IMR-90 (cell line): ENCODE measurements around the gene PKD1L1. TPM values are rescaled to one million over a fixed set of nuclear protein-coding genes. Genes with fewer than 3 reads are reported as not detected.

Source experiments
- ATAC-seq: fragments of 200-7000 bp; cut with Tn5 transposase; 2 replicates; pipeline ENCODE4 v1.9.1; 2020; ENCODE audit warnings: low read depth, mild to moderate bottlenecking, moderate library complexity
- BruUV-seq: library from RNA; stranded (reverse); fragments of 400-500 nt; replicated peaks from 2 replicates; lab custom pipeline; 2021; lab: Mats Ljungman, UMichigan
- CTCF ChIA-PET: fragments of 300-600 bp; formaldehyde crosslinking; extraction: SDS; loops from one replicate; lab custom pipeline; 2021; ENCODE audit warnings: antibody characterized with exemption; lab: Yijun Ruan, JAX
- POLR2A ChIA-PET: fragments of 300-600 bp; sonication (Branson Sonifier 250); formaldehyde crosslinking; loops from one replicate; lab custom pipeline; 2022; ENCODE audit warnings: antibody characterized with exemption; ENCODE audit not compliant: unreplicated experiment; lab: Charles Lee
- DNase-seq: peaks from one replicate; pipeline ENCODE4 v3.0.0; 2013
- H2AFZ ChIP-seq: replicated peaks from 2 replicates; pipeline ENCODE3; 2013; ENCODE audit warnings: low read length, mild to moderate bottlenecking; ENCODE audit not compliant: poor library complexity
- H2AK5ac ChIP-seq: 2 replicates; pipeline ENCODE4 v1.6.1; 2013; ENCODE audit warnings: low read depth, low read length, inconsistent platforms
- H2AK9ac ChIP-seq: replicated peaks from 2 replicates; pipeline ENCODE3; 2013; ENCODE audit warnings: mild to moderate bottlenecking, low read depth, low read length, moderate library complexity; ENCODE audit not compliant: poor library complexity
- H2BK120ac ChIP-seq: 2 replicates; pipeline ENCODE4 v1.6.1; 2013; ENCODE audit warnings: low read depth, low read length, inconsistent platforms
- H2BK15ac ChIP-seq: 3 replicates; pipeline ENCODE4 v1.6.1; 2013; ENCODE audit warnings: low read depth, low read length, inconsistent platforms
- H2BK20ac ChIP-seq: 2 replicates; pipeline ENCODE4 v1.6.1; 2013; ENCODE audit warnings: low read depth, mild to moderate bottlenecking, inconsistent platforms, low read length, moderate library complexity
- H2BK5ac ChIP-seq: 2 replicates; pipeline ENCODE4 v1.6.1; 2013; ENCODE audit warnings: mild to moderate bottlenecking, low read depth, low read length, inconsistent platforms; ENCODE audit not compliant: poor library complexity, severe bottlenecking
- H3K14ac ChIP-seq: replicated peaks from 2 replicates; pipeline ENCODE4 v1.6.1; 2013; ENCODE audit warnings: low read depth, low read length, inconsistent platforms
- H3K18ac ChIP-seq: 2 replicates; pipeline ENCODE4 v1.6.1; 2013; ENCODE audit warnings: low read depth, low read length, control low read depth
- H3K23ac ChIP-seq: 2 replicates; pipeline ENCODE4 v1.6.1; 2013; ENCODE audit warnings: low read depth, low read length, inconsistent platforms
- H3K27ac ChIP-seq: 2 replicates; pipeline ENCODE4 v1.5.1; 2013; ENCODE audit warnings: mild to moderate bottlenecking, control low read depth, low read length; ENCODE audit not compliant: insufficient read depth
- H3K27me3 ChIP-seq: 2 replicates; pipeline ENCODE4 v1.6.1; 2013; ENCODE audit warnings: low read length; ENCODE audit not compliant: control insufficient read depth, insufficient read depth
- H3K36me3 ChIP-seq: 2 replicates; pipeline ENCODE4 v1.6.1; 2013; ENCODE audit warnings: low read length, mixed read lengths; ENCODE audit not compliant: control insufficient read depth, insufficient read depth
- H3K4ac ChIP-seq: 2 replicates; pipeline ENCODE4 v1.6.1; 2013; ENCODE audit warnings: low read depth, low read length, inconsistent platforms
- H3K4me1 ChIP-seq: 2 replicates; pipeline ENCODE4 v1.6.1; 2013; ENCODE audit warnings: low read length, mixed read lengths; ENCODE audit not compliant: control insufficient read depth, insufficient read depth
- H3K4me2 ChIP-seq: 2 replicates; pipeline ENCODE4 v1.6.1; 2013; ENCODE audit warnings: low read depth, mild to moderate bottlenecking, control low read depth, low read length, moderate library complexity
- H3K4me3 ChIP-seq: 2 replicates; pipeline ENCODE4 v1.5.1; 2013; ENCODE audit warnings: low read depth, mild to moderate bottlenecking, control low read depth, low read length, moderate library complexity; ENCODE audit not compliant: insufficient read depth
- H3K56ac ChIP-seq: 2 replicates; pipeline ENCODE4 v1.6.1; 2013; ENCODE audit warnings: low read length, inconsistent platforms; ENCODE audit not compliant: insufficient read depth; ENCODE audit errors: extremely low read depth
- H3K79me1 ChIP-seq, 2 experiments: 2 replicates each; pipeline ENCODE4 v1.6.1; 2013; ENCODE audit warnings: low read length in 2 of 2, inconsistent platforms in 1 of 2, low read depth in 1 of 2
- H3K9ac ChIP-seq: 2 replicates; pipeline ENCODE4 v1.6.1; 2013; ENCODE audit warnings: low read depth, low read length, control low read depth
- H3K9me1 ChIP-seq: 2 replicates; pipeline ENCODE4 v1.6.1; 2013; ENCODE audit warnings: low read length, inconsistent platforms; ENCODE audit not compliant: insufficient read depth
- H3K9me3 ChIP-seq: 2 replicates; pipeline ENCODE4 v1.6.1; 2013; ENCODE audit warnings: low read length; ENCODE audit not compliant: control insufficient read depth, insufficient read depth
- H4K20me1 ChIP-seq: 2 replicates; pipeline ENCODE4 v1.6.1; 2013; ENCODE audit warnings: low read length, inconsistent platforms; ENCODE audit not compliant: insufficient read depth
- H4K5ac ChIP-seq: 2 replicates; pipeline ENCODE4 v1.6.1; 2013; ENCODE audit warnings: mild to moderate bottlenecking, low read depth, low read length, control low read depth
- H4K8ac ChIP-seq, 2 experiments: 2 replicates each; pipeline ENCODE4 v1.6.1; 2013; ENCODE audit warnings: low read depth in 2 of 2, low read length in 2 of 2, control low read depth in 1 of 2, inconsistent platforms in 1 of 2
- H4K91ac ChIP-seq: 2 replicates; pipeline ENCODE4 v1.6.1; 2013; ENCODE audit warnings: low read depth, low read length, inconsistent platforms; ENCODE audit not compliant: insufficient read depth
- ELK1 ChIP-seq: fragments of 150-350 bp; IDR thresholded peaks from 2 replicates; pipeline ENCODE4 v1.6.1; 2016; ENCODE audit warnings: low read depth, mild to moderate bottlenecking, low read length, moderate library complexity, borderline replicate concordance
- SMC3 ChIP-seq: fragments of 150-350 bp; IDR thresholded peaks from 2 replicates; pipeline ENCODE4 v1.6.1; 2016; ENCODE audit warnings: low read depth, mild to moderate bottlenecking, antibody characterized with exemption, low read length, moderate library complexity
- WGBS, 2 experiments: methylation state at CpG; one replicate each; pipeline versions ENCODE4 v1.1.5 to v1.1.7; 2013; ENCODE audit warnings: missing lambda C conversion rate in 2 of 2; ENCODE audit not compliant: insufficient read length in 1 of 2; ENCODE audit errors: extremely low coverage in 2 of 2; 5-methylcytosine and 5-hydroxymethylcytosine counted together
- dilution Hi-C: fragments of 300-500 bp; cut with HindIII; formaldehyde crosslinking; loops from one replicate; pipeline ENCODE4 v1.14.3; 2018; ENCODE audit warnings: low sequenced_read_pairs; ENCODE audit not compliant: unreplicated experiment
- in situ Hi-C: fragments of 300-500 bp; cut with MboI; formaldehyde crosslinking; loops from 3 replicates; pipeline ENCODE4 v1.14.3; 2019; ENCODE audit warnings: low sequenced_read_pairs, inconsistent platforms, mixed read lengths
- intact Hi-C: fragments of 100-400 bp; cut with micrococcal nuclease; formaldehyde crosslinking; loops from 2 replicates; pipeline ENCODE4 v1.10.0; 2022
- polyA plus RNA-seq, 3 experiments: library from polyadenylated mRNA; depleted of rRNA; stranded (reverse); fragments of >200 nt; gene quantifications; 2 replicates each; pipeline ENCODE4 v1.2.3, GENCODE V29; 2012; ENCODE audit warnings: low replicate concordance in 1 of 3
- total RNA-seq: library from RNA; depleted of rRNA; stranded (reverse); fragments of >200 nt; gene quantifications from 2 replicates; pipeline ENCODE4 v1.2.3, GENCODE V29; 2012

PKD1L1 gene
- total and polyA plus RNA-seq, 2 of the 4 experiments (the other 2 are of a cell fraction) = under 0.01 to 0.15 TPM

- no peak overlapping the region for H2BK5ac ChIP-seq
- H3K18ac ChIP-seq = no peak overlapping the region
- H3K79me1 ChIP-seq = peaks cover 10 to 14% of the 10 kb centered on the region in 2 experiments; a peak in 3 of 4 replicates
- no peak overlapping the region for H4K5ac ChIP-seq
- H4K91ac ChIP-seq = no peak overlapping the region
- H3K4me3 ChIP-seq = no peak overlapping the region
- no peak overlapping the region for H2BK15ac ChIP-seq
- intact Hi-C loops (no loop called here), in situ Hi-C loops (no loop called here), dilution Hi-C loops (no loop called here)
- H3K27ac ChIP-seq = no peak overlapping the region
- H2AFZ ChIP-seq = no peak overlapping the region
- ChIA-PET POLR2A (interaction anchor here (0.5 to 0.6 kb wide), 2 partner anchors 11 to 533 kb away, joined by 3 read pairs; no protein-coding TSS in a partner anchor), CTCF (interaction anchor here (1.3 kb wide), 1 partner anchor 9 kb away, joined by 7 read pairs; no protein-coding TSS in a partner anchor)
- H3K23ac ChIP-seq = no peak overlapping the region
- H3K9me1 ChIP-seq = peaks cover 5% of the 10 kb centered on the region
- H4K8ac ChIP-seq = no peak overlapping the region
- no peak for DNase-seq
- TF ChIP-seq SMC3 = no peak
- TF ChIP-seq ELK1 = no peak
- WGBS, 2 experiments = 79% methylated on average over 3 of the region's 4 CpGs; no CpG with 5 or more reads in 1 of the 2 experiments
- no peaks in the 10 kb centered on the region for H3K9me3 ChIP-seq
- H2AK9ac ChIP-seq = no peak overlapping the region
- no peak overlapping the region for H3K9ac ChIP-seq
- H2AK5ac ChIP-seq = no peak overlapping the region
- peaks cover 4% of the 10 kb centered on the region for H3K36me3 ChIP-seq
- no peak overlapping the region for H3K56ac ChIP-seq
- no peak overlapping the region for H2BK120ac ChIP-seq
- BruUV-seq = no TSS peak
- no peak overlapping the region for H3K4ac ChIP-seq
- ATAC-seq = no peak
- peaks cover 4% of the 10 kb centered on the region; the same call in 1 of the 2 replicates for H4K20me1 ChIP-seq
- no peak overlapping the region for H2BK20ac ChIP-seq
- no peaks in the 10 kb centered on the region for H3K27me3 ChIP-seq
- no peak overlapping the region for H3K4me2 ChIP-seq
- H3K14ac ChIP-seq = no peak overlapping the region
- H3K4me1 ChIP-seq = peaks cover 4% of the 10 kb centered on the region; the same call in 1 of the 2 replicates
Observed at GRCh38 chr7:47953822-47954221, 5.6 kb upstream of the PKD1L1 start.
